ENCODE results near the gene WAPL. TPM values are rescaled to one million over a fixed set of nuclear protein-coding genes. Genes with fewer than 3 reads are reported as not detected.

WAPL gene
- polyA plus RNA-seq, 1 donor = 36.8 TPM

DNA sequence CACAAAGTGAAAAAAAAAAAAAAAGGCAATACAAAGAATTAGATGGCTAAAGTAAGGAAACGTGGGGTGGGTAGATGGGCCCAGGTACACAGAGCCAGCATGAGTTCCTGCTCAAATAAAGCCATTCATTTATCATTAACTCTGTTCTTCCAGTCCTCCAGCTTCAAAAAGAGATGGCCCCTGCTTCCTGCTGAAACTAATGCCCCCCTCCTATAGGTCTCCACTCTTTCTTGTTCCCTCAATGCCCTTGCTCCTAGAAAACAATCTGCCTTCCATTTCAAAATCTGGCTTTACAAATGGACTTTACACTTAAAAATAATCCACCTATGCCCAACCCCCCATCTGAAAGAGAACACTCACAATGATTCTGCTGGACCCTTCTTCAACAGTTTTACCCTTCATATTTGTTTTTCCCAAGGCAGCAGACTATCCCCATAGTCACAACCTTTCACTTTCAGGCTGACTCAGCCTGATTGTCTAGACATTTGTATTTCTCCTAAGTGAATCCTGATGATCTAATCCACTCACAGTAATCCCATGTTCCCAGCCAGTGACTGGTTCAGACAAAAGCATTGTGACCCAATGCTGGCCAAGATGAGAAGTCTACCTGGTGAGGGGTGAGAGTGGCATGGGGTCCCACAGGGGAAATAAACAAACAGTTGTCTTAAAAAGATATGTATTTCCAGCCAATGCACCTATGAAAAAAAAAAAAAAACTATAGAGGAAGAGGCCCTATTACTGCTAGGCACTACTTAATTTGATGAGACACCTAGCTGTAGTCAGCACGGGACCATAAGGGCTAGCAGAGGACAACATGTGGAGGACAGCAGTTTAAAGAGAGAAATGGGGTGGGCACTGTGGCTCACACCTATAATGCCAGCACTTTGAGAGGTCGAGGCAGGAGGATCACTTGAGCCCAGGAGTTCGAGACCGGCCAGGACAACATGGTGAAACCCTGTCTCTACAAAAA, 80.4 kb downstream of the WAPL start:
- Histone ChIP-seq H3K4me1 (ENCODE audit: control insufficient read depth, insufficient read depth, low read length) (peaks cover 47% of the 10 kb centered on the region), H3K27ac (ENCODE audit: low read length) (peak overlapping the region; percentile 68), H3K27me3 (ENCODE audit: control insufficient read depth, insufficient read depth, low read length) (no peaks in the 10 kb centered on the region), H3K9me3 (ENCODE audit: control insufficient read depth, low read depth, low read length) (no peaks in the 10 kb centered on the region), H3K4me3 (ENCODE audit: low read length) (no peak overlapping the region), H3K36me3 (ENCODE audit: control insufficient read depth, insufficient read depth, low read length) (peaks cover 50% of the 10 kb centered on the region)
- DNase-seq = peak; percentile 66 to 89
- no CpG with 5 or more reads among the region's 5 CpGs for WGBS (ENCODE audit: insufficient coverage, low lambda C conversion rate)

DNA sequence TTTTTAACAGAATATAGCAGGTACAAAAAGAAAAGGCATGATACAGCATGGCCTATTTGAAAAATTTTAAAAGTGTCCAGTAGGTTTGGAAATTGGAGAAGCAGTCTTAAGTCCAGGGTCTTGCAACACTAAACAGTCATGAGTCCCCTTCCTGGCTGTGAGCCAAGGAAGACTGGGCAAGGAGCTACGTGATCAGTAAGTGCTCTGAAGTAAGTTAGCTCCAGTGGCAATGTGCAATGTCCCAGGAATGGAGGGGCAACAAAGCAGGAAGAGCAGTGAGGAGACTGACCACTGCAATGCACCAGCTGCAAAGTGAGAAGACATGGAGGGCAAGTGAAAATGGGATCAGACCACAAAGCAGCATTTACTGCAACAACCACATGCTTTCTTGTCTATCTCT, 82.0 kb downstream of the WAPL start:
- H3K27ac ChIP-seq (ENCODE audit: low read length) = peak overlapping the region; percentile 61
- H3K4me3 ChIP-seq (ENCODE audit: low read length) = no peak overlapping the region
- DNase-seq = peak; percentile 93 to 95
- no CpG with 5 or more reads among the region's 1 CpG for WGBS (ENCODE audit: insufficient coverage, low lambda C conversion rate)
- H3K27me3 ChIP-seq (ENCODE audit: control insufficient read depth, insufficient read depth, low read length) = no peaks in the 10 kb centered on the region
- no peaks in the 10 kb centered on the region for H3K9me3 ChIP-seq (ENCODE audit: control insufficient read depth, low read depth, low read length)
- peaks cover 47% of the 10 kb centered on the region for H3K4me1 ChIP-seq (ENCODE audit: control insufficient read depth, insufficient read depth, low read length)
- H3K36me3 ChIP-seq (ENCODE audit: control insufficient read depth, insufficient read depth, low read length) = peaks cover 45% of the 10 kb centered on the region

DNA sequence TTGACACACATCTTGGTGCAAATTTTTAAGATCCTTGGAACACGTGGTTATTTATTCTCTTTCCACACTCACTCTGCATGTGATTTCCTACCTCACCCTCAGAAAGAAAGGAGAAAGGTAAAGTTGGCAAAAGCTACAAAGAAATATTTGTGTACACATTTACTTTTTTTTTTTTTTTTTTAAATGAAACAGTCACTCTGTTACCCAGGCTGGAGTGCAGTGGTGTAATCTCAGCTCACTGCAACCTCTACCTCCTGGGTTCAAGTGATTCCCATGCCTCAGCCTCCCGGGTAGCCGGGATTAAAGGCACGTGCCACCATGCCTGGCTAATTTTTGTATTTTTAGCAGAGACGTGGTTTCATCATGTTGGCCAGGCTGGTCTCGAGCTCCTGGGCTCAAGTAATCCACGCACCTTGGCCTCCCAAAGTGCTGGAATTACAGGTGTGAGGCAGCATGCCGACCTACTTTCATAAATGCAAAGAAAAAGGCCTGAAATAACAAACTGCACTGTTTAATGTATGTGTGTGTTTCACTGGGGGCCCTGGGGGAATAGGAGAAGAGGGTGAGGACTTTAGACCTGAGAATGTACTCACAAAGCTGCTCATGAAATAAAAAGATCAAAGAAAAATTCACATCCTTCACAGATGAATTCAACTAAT, 83.4 kb downstream of the WAPL start:
- Histone ChIP-seq H3K4me1 (ENCODE audit: control insufficient read depth, insufficient read depth, low read length) (peaks cover 47% of the 10 kb centered on the region), H3K27me3 (ENCODE audit: control insufficient read depth, insufficient read depth, low read length) (no peaks in the 10 kb centered on the region), H3K27ac (ENCODE audit: low read length) (peak overlapping the region; percentile 61), H3K36me3 (ENCODE audit: control insufficient read depth, insufficient read depth, low read length) (peaks cover 41% of the 10 kb centered on the region), H3K9me3 (ENCODE audit: control insufficient read depth, low read depth, low read length) (no peaks in the 10 kb centered on the region), H3K4me3 (ENCODE audit: low read length) (no peak overlapping the region)
- DNase-seq = peak; percentile 29 to 77
- WGBS (ENCODE audit: insufficient coverage, low lambda C conversion rate) = 30% methylated on average over 2 of the region's 8 CpGs

DNA sequence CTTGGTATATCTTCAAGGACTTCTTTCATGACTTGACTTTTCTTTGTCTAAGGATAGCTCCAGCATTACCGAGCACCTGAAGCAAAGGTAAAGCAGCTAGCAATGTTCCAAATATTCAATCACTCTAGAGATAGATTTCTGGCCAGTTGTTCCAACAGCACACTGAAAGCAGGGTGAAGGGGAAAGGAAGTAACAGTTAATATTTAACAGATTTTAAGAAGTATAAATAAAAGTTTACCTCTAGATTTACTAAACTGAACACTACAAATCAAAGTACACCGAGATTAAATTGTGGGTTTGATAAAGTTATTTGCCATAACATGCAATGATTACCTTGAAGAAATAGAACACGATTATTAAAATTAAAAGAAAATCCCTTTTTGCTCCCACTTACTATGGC, 84.1 kb downstream of the WAPL start:
- H3K4me3 ChIP-seq (ENCODE audit: low read length) = no peak overlapping the region
- peaks cover 36% of the 10 kb centered on the region for H3K36me3 ChIP-seq (ENCODE audit: control insufficient read depth, insufficient read depth, low read length)
- H3K9me3 ChIP-seq (ENCODE audit: control insufficient read depth, low read depth, low read length) = no peaks in the 10 kb centered on the region
- 20% methylated on average over 1 of the region's 3 CpGs for WGBS (ENCODE audit: insufficient coverage, low lambda C conversion rate)
- no peaks in the 10 kb centered on the region for H3K27me3 ChIP-seq (ENCODE audit: control insufficient read depth, insufficient read depth, low read length)
- peak in 1 of 2 donors; percentile 34 for DNase-seq
- H3K27ac ChIP-seq (ENCODE audit: low read length) = peak overlapping the region; percentile 61
- H3K4me1 ChIP-seq (ENCODE audit: control insufficient read depth, insufficient read depth, low read length) = peaks cover 47% of the 10 kb centered on the region

DNA sequence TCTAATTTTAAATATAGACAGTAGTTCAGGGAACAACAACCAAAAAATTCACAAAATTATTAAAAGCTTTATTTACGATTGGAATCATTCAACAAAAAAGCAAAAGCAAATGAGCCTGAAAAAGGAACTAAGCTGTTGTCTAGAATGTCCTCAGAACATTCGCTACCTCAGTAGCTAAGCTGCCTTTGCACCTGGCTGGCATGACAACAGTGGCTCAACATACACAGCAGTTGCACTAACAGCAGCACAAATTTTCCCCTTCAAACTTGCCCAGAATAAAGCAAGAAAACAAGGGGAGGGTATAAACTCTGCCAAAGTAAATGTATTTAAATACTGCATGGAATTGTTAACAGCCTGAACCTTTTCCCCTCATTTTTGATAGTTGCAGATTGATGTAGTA, 84.6 kb downstream of the WAPL start:
- peaks cover 33% of the 10 kb centered on the region for H3K36me3 ChIP-seq (ENCODE audit: control insufficient read depth, insufficient read depth, low read length)
- H3K9me3 ChIP-seq (ENCODE audit: control insufficient read depth, low read depth, low read length) = no peaks in the 10 kb centered on the region
- peak overlapping the region; percentile 61 for H3K27ac ChIP-seq (ENCODE audit: low read length)
- H3K27me3 ChIP-seq (ENCODE audit: control insufficient read depth, insufficient read depth, low read length) = no peaks in the 10 kb centered on the region
- DNase-seq = peak in 1 of 2 donors; percentile 30
- 100% methylated on average over 1 of the region's 2 CpGs for WGBS (ENCODE audit: insufficient coverage, low lambda C conversion rate)
- peaks cover 47% of the 10 kb centered on the region for H3K4me1 ChIP-seq (ENCODE audit: control insufficient read depth, insufficient read depth, low read length)
- H3K4me3 ChIP-seq (ENCODE audit: low read length) = no peak overlapping the region

DNA sequence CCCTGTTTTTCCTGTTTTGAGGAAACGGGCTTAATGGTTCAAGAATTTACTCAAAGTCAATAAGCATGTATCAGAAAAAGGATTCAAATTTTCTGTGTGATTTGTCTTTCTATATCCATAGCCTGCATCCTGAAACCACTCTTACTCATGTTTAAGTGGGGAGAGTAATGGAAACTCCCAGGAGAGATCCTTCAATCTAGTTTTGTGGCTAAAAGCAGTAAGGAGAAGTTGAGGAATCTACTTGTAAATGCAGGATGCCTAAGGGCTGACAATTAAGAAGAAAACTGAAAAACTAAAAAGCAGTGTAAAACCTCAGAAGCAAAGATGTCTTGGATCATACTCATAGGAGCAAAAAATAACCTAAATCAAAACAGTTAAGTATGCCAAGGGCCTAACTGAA, 86.9 kb downstream of the WAPL start:
- Histone ChIP-seq H3K27ac (ENCODE audit: low read length) (no peak overlapping the region), H3K4me3 (ENCODE audit: low read length) (no peak overlapping the region), H3K36me3 (ENCODE audit: control insufficient read depth, insufficient read depth, low read length) (peaks cover 18% of the 10 kb centered on the region), H3K9me3 (ENCODE audit: control insufficient read depth, low read depth, low read length) (no peaks in the 10 kb centered on the region), H3K27me3 (ENCODE audit: control insufficient read depth, insufficient read depth, low read length) (no peaks in the 10 kb centered on the region), H3K4me1 (ENCODE audit: control insufficient read depth, insufficient read depth, low read length) (peaks cover 29% of the 10 kb centered on the region)
- no peak for DNase-seq
- WGBS (ENCODE audit: insufficient coverage, low lambda C conversion rate) = 86% methylated on average over 1 of the region's 1 CpG

DNA sequence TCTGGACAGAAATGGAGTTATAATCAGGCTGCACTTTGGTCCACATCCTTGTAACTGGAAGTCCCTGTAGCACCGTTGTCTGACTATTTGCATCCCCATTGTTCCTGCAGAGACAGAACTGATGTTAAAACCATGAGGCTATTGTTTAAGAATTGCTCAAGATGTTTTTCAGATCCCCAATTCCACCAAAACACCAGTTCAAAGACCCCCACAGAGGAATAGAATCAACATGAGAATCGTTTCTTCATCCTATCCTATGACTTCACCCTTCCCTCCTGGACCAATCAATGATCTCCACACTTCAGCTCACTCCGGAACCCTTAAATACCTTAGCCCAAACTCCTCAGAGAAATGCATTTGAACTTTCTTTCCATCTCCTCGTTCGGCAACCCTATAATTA, 97.9 kb downstream of the WAPL start:
- no peak overlapping the region for H3K4me3 ChIP-seq (ENCODE audit: low read length)
- DNase-seq = no peak
- H3K36me3 ChIP-seq (ENCODE audit: control insufficient read depth, insufficient read depth, low read length) = no peaks in the 10 kb centered on the region
- no peak overlapping the region for H3K27ac ChIP-seq (ENCODE audit: low read length)
- H3K9me3 ChIP-seq (ENCODE audit: control insufficient read depth, low read depth, low read length) = no peaks in the 10 kb centered on the region
- H3K27me3 ChIP-seq (ENCODE audit: control insufficient read depth, insufficient read depth, low read length) = no peaks in the 10 kb centered on the region
- 40% methylated on average over 1 of the region's 5 CpGs for WGBS (ENCODE audit: insufficient coverage, low lambda C conversion rate)
- H3K4me1 ChIP-seq (ENCODE audit: control insufficient read depth, insufficient read depth, low read length) = no peaks in the 10 kb centered on the region

DNA sequence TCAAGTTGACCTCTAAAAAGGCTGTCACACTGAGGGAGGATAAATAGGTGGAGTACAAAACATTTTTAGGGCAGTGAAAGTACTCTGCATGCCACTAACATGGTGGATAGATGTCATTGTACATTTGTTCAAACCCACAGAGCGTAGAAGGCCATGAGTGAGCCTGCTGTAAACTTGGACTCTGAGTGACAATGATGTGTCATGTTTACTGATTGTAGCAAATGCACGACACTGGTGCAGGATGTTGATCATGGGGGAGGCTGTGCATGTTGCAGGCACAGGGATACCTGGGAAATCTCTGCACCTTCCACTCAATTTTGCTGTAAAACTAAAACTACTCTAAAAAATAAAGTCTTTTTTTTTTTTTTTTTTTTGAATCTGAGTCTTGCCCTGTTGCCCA, 102.5 kb downstream of the WAPL start:
- Histone ChIP-seq H3K27me3 (ENCODE audit: control insufficient read depth, insufficient read depth, low read length) (no peaks in the 10 kb centered on the region), H3K9me3 (ENCODE audit: control insufficient read depth, low read depth, low read length) (no peaks in the 10 kb centered on the region), H3K27ac (ENCODE audit: low read length) (no peak overlapping the region), H3K4me3 (ENCODE audit: low read length) (no peak overlapping the region), H3K36me3 (ENCODE audit: control insufficient read depth, insufficient read depth, low read length) (no peaks in the 10 kb centered on the region), H3K4me1 (ENCODE audit: control insufficient read depth, insufficient read depth, low read length) (peaks cover 16% of the 10 kb centered on the region)
- DNase-seq = peak in 1 of 2 donors; percentile 18
- no CpG with 5 or more reads among the region's 2 CpGs for WGBS (ENCODE audit: insufficient coverage, low lambda C conversion rate)

DNA sequence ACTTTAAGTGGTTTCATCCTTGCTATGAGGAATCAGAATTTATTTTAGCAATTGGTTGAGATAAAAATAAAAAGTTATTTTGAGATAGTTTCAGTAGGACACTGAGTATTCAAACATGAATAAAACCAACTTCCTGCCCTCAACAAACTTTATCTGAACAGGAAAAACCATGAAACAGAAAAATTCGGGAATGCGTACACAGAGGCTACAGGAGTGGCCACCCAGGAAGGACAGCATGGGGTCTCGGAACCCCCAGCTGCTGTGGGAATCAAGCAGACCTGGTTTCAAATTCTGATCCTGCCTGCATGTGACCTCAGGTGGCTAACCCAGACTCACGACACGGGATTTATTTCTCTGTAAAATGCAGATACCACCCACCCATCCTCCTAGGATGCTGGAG, 106.0 kb downstream of the WAPL start:
- H3K27ac ChIP-seq (ENCODE audit: low read length) = peak overlapping the region; percentile 79
- peaks cover 47% of the 10 kb centered on the region for H3K4me1 ChIP-seq (ENCODE audit: control insufficient read depth, insufficient read depth, low read length)
- WGBS (ENCODE audit: insufficient coverage, low lambda C conversion rate) = no CpG with 5 or more reads among the region's 5 CpGs
- H3K4me3 ChIP-seq (ENCODE audit: low read length) = no peak overlapping the region
- DNase-seq = no peak
- H3K36me3 ChIP-seq (ENCODE audit: control insufficient read depth, insufficient read depth, low read length) = no peaks in the 10 kb centered on the region
- no peaks in the 10 kb centered on the region for H3K9me3 ChIP-seq (ENCODE audit: control insufficient read depth, low read depth, low read length)
- no peaks in the 10 kb centered on the region for H3K27me3 ChIP-seq (ENCODE audit: control insufficient read depth, insufficient read depth, low read length)

DNA sequence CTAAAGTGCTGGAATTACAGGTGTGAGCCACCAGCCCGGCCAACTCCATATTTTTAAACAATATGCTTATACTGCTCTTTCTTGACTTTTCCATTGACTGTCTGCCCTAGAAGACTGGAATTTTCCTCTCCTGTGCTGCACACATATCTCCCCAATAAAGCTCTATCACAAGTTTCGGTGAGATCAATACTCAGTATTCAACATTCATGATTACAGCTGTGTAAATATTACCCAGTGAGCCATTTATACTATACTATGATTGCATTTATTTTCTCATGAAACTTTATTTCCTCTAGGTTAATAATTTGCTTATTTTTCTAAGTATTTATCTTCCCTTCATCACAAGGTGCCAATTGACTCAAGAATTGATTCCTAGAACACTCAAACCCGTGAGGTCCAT, 106.5 kb downstream of the WAPL start:
- no peak overlapping the region for H3K4me3 ChIP-seq (ENCODE audit: low read length)
- no peaks in the 10 kb centered on the region for H3K9me3 ChIP-seq (ENCODE audit: control insufficient read depth, low read depth, low read length)
- no peaks in the 10 kb centered on the region for H3K27me3 ChIP-seq (ENCODE audit: control insufficient read depth, insufficient read depth, low read length)
- DNase-seq = peak; percentile 33 to 85
- peaks cover 48% of the 10 kb centered on the region for H3K4me1 ChIP-seq (ENCODE audit: control insufficient read depth, insufficient read depth, low read length)
- H3K27ac ChIP-seq (ENCODE audit: low read length) = peak overlapping the region; percentile 79
- H3K36me3 ChIP-seq (ENCODE audit: control insufficient read depth, insufficient read depth, low read length) = no peaks in the 10 kb centered on the region
- no CpG with 5 or more reads among the region's 3 CpGs for WGBS (ENCODE audit: insufficient coverage, low lambda C conversion rate)

All from large intestine (tissue), 3 donors.